GM18951 (cell line): ENCODE measurements around the gene TMIGD1.
"Not testable (repeated sequence)": the region's sequence is repeated elsewhere in the genome, so short reads cannot be mapped to it uniquely, and the experiment has no call there.

Experiments
- POLR2A ChIP-seq: IDR thresholded peaks from 4 replicates; pipeline ENCODE4 v1.6.1; 2011; ENCODE audit warnings: mild to moderate bottlenecking; ENCODE audit not compliant: insufficient read length, insufficient read depth; ENCODE audit errors: extremely low read depth
- in situ Hi-C: fragments of 300-500 bp; cut with MboI; formaldehyde crosslinking; loops from one replicate; pipeline ENCODE4 v1.12.0; 2022; ENCODE audit warnings: low sequenced_read_pairs, mixed read lengths, inconsistent platforms; ENCODE audit not compliant: unreplicated experiment

TMIGD1 gene

GRCh38 chr17:30372755-30373154 is 38.9 kb upstream of the TMIGD1 start:
- in situ Hi-C loops: no loop called here
- TF ChIP-seq POLR2A: no peak

- in situ Hi-C loops: no loop called here
- no peak for TF ChIP-seq POLR2A
These were observed 36.1 kb upstream of the TMIGD1 start for GRCh38 chr17:30369995-30370394.

- in situ Hi-C loops: no loop called here
- no peak for TF ChIP-seq POLR2A
These were observed 35.3 kb upstream of the TMIGD1 start for GRCh38 chr17:30368912-30369720.

- in situ Hi-C loops: no loop called here
- no peak for TF ChIP-seq POLR2A
These were observed 32.7 kb upstream of the TMIGD1 start for GRCh38 chr17:30366536-30366935.

- in situ Hi-C loops: no loop called here
- no peak for TF ChIP-seq POLR2A
These were observed 29.9 kb upstream of the TMIGD1 start for GRCh38 chr17:30363715-30364202.

GRCh38 chr17:30361766-30362279 is 28.0 kb upstream of the TMIGD1 start:
- TF ChIP-seq POLR2A: no peak
- in situ Hi-C loops: no loop called here

GRCh38 chr17:30360086-30360808 is 26.4 kb upstream of the TMIGD1 start:
- in situ Hi-C loops: no loop called here
- no peak for TF ChIP-seq POLR2A

GRCh38 chr17:30358055-30358760 is 24.4 kb upstream of the TMIGD1 start:
- in situ Hi-C loops: no loop called here
- no peak for TF ChIP-seq POLR2A

GRCh38 chr17:30357476-30357875 is 23.6 kb upstream of the TMIGD1 start:
- no peak for TF ChIP-seq POLR2A
- in situ Hi-C loops: no loop called here

GRCh38 chr17:30354701-30355100 is 20.8 kb upstream of the TMIGD1 start:
- no peak for TF ChIP-seq POLR2A
- in situ Hi-C loops: no loop called here

GRCh38 chr17:30352240-30352814 is 18.5 kb upstream of the TMIGD1 start:
- TF ChIP-seq POLR2A: no peak
- in situ Hi-C loops: no loop called here

- in situ Hi-C loops: no loop called here
These were observed 17.9 kb upstream of the TMIGD1 start for GRCh38 chr17:30351735-30352134.

GRCh38 chr17:30351263-30351662 is 17.4 kb upstream of the TMIGD1 start:
- in situ Hi-C loops: not testable (repeated sequence)

More at GRCh38 chr17:30351735-30352134, 17.9 kb upstream of the TMIGD1 start:
- TF ChIP-seq POLR2A: no peak

GRCh38 chr17:30349252-30349651 is 15.4 kb upstream of the TMIGD1 start:
- TF ChIP-seq POLR2A: no peak
- in situ Hi-C loops: loop anchor here (25.0 kb wide), 1 partner anchor 363 kb away; no protein-coding TSS in a partner anchor
